GM21825 (cell line): ENCODE measurements around the gene ADD1.
"Not testable (repeated sequence)": the region's sequence is repeated elsewhere in the genome, so short reads cannot be mapped to it uniquely, and the experiment has no call there.

Experiments
- ATAC-seq: cut with Tn5 transposase; IDR thresholded peaks from one replicate; pipeline ENCODE4 v1.9.1; 2021; ENCODE audit warnings: mild to moderate bottlenecking, moderate library complexity; ENCODE audit not compliant: unreplicated experiment

ADD1 gene

DNA sequence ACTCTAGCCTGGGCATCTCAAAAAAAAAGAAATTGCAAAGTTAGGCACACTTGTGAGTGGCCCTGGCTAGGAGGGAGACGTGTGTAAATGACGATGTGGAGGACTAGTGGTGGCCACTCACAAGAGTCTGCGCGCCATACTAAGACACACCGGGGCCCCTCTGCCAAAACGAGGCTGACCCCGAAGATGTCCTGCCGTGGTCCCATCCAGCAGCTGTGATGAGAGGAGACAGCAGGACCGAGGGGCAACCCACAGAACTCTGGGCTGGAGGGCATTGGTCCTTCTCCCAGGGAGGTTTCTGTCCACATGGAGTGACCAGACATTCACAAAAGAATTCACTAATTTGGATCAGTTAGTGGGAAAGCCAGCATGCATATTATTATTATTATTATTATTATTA, 72.1 kb downstream of the ADD1 start:
- ATAC-seq = no peak

DNA sequence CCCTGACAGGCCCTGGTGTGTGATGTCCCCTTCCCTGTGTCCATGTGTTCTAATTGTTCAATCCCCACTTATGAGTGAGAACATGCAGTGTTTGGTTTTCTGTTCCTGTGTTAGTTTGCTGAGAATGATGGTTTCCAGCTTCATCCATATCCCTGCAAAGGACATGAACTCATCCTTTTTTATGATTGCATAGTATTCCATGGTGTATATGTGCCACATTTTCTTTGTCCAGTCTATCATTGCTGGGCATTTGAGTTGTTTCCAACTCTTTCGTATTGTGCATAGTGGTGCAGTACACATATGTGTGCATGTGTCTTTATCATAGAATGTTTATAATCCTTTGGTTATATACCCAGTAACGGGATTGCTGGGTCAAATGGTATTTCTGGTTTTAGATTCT, 73.1 kb downstream of the ADD1 start:
- ATAC-seq = not testable (repeated sequence)

DNA sequence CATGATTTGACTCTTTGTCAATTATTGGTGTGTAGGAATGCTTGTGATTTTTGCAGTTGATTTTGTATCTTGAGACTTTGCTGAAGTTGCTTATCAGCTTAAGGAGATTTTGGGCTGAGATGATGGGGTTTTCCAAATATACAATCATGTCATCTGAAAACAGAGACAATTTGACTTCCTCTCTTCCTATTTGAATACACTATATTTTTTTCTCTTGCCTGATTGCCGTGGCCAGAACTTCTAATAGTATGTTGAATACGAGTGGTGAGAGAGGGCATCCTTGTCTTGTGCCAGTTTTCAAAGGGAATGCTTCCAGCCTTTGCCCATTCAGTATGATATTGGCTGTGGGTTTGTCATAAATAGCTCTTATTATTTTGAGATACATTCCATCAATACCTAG, 74.7 kb downstream of the ADD1 start:
- not testable (repeated sequence) for ATAC-seq

DNA sequence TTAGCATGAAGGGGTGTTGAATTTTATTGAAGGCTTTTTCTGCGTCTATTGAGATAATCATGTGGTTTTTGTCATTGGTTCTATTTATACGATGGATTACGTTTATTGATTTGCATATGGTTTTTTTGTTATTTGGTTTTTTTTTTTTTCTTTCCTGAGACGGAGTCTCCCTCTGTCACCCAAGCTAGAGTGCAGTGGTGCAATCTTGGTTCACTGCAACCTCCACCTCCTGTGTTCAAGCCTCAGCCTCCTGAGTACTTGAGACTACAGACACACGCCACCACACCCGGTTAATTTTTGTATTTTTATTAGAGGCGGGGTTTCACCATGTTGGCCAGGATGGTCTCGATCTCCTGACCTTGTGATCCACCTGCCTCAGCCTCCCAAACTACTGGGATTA, 75.1 kb downstream of the ADD1 start:
- ATAC-seq = not testable (repeated sequence)

GRCh38 chr4:2922453-2923101, 78.9 kb downstream of the ADD1 start:
- ATAC-seq = not testable (repeated sequence)

DNA sequence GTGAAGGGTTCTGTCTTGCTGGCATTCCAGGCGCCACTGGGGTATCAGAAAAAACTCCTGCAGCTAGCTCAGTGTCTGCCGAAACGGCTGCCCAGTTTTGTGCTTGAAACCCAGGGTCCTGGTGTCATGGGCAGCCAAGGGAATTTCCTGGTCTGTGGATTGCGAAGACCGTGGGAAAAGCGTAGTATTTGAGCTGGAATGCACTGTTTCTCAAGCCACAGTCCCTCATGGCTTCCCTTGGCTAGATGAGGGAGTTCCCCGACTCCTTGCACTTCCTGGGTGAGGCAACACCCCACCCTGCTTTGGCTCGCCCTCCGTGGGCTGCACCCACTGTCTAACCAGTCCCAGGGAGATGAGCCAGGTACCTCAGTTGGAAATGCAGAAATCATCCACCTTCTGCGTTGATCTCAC, 79.5 kb downstream of the ADD1 start:
- ATAC-seq = no peak

DNA sequence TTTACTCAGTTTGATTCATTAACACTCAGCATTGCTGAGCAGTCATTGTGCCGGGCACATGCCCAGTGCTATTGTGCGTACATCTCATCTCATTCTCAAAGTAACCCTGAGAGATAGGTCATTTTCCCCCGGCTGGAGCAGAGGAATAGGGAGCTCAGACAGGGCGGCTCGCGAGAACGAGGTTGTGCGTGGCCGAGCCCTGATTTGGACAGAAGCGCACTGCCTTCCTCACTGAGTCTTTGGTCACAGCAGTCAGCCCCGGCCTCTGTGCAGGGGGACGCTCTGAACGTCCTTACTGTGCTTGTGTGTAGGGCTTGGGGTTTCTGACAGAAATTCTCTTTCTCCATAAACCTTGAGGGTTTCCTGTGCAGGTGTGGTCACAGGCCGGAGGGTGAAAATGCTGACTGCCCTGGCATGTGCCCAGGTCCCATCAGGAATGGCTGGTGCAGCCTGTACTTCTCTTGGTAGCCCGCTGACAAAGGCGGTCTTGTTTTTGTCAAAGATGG, 80.1 kb downstream of the ADD1 start:
- no peak for ATAC-seq

- no peak for ATAC-seq
These were observed 80.6 kb downstream of the ADD1 start for GRCh38 chr4:2924286-2924685.

DNA sequence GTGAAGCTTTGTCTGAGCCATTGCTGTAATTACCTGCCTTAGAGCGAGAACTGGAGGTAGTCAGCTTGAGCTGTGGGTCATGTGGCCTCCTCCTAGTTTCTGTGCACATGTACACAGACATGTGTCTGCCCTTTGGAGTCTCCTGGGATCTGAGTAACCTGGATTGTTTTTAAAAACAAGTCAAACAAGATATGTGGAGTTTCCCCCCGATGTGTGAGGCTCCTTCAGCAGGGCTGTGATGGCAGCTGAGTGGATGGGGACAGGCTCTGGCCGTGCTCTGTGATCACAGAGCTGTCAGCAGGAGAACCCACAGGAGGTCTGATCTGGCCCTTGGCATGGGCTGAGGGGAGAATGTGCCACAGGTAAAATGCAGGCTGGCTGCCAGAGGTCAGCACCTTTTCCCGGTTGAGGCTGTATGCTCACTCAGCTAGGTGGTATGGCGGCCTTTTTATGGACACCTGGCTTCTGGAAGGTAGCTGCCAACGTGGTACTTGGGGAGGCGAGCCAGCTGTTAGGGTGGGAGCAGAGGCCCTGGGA, 81.2 kb downstream of the ADD1 start:
- ATAC-seq = no peak

DNA sequence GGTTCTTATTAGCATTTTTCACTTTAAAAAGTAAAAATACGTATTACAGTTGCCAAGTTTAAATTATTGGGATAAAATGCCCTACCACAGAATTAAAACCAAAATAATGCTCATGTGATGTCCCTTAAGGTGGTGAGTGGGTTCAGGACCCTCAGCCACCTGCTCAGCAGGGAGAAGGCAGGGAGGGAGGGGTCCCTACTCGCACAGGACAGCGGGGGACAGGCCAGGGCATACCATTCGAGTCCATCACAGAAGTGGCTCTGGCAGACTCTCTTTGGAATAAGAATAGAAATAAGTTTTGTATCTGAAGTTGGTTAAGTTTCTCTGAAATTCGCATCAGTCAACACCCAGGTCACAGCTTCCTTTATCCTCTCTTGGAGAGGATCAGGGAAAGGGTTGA, 81.9 kb downstream of the ADD1 start:
- no peak for ATAC-seq

DNA sequence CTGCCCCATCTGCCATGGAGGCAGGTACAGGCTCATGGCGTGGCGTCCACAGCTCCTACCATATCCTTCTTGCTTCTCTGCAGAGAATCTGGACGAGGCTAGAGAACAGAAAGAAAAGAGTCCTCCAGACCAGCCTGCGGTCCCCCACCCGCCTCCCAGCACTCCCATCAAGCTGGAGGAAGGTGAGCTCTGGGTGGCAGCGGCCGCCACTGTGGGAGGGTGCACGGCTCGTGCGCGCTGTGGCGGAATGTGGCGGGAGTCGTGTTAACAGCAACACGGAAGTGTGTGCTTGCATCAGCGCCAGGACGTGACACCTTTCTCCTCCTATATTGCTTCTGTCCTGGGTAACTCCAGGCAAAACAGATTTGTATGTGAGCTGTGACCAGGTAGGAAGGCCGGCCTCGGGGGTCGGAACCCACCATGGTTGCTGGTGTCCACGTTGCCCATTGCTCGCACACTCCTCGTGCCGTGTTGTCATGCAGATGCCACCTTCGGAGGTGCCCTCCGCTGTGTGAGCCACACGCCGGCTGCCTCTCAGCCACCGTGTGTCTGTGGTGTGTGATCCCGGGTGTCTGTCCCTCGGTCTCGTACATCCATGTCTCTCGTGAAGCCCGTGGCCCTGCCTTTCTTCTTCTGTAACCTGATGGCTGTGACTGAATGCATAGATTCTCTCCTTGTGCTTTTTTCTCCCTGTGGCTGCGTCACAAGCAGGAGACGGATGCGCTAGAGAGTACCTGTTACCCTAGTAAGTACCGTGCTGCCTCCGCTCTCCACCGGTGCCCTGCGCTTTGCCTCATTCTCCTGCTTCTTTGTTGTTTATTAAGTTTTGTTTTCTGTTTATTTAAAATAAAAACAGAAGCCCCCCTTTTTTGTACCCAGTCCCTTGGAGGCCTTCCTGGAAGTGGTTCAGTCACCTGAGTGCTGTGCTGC, 82.6 kb downstream of the ADD1 start:
- no peak for ATAC-seq

DNA sequence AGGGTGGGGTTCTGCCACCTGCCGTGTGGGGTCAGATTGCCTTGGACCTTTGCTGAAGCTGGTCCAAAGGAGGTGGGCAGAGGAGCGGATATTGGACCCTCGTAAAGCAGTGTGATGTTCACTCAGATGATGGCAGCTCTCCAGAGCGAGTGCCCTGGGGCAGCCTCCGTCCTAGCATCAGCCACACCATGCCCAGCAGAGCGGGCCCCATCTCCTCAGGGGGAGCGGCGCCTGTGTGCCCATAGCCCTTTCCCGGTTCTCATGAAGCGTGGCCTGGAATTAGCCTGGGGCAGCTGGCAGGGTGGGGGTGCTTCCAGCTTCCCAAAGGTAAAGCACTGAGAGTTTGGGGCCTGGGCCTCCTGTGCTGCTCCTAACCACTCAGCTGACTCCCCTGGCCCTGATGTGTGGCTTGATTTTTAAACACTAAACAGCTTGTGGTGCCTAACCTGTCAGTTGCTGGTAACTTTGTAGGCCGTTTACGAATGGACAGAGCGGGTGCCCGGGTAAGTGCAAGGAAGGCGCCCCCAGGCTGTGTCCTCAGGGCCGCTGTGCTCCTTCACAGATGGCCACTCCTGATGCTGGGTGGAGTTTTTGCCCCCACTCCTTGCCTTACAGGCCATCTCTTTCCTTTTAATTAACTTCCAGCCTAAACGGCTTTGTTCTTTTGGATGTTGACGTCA, 83.5 kb downstream of the ADD1 start:
- no peak for ATAC-seq

DNA sequence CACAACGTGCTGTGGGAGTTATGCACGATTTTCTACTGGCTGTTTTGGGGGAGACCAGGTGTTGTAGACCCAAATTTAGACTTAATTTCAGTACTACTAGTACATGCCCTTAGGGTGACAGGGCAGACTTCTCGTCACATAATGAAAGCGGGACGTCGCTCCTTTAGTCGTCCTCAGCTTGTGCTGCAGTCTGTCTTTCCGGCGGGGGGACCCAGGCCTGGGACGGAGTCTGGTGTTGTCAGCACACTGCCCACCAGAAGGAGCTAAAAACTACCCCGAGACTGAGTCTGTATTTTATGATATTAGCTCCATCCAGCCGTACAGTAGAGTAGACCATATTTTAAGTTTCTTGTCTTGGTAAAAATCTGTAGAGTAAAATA, 84.0 kb downstream of the ADD1 start:
- no peak for ATAC-seq

- ATAC-seq = no peak
These were observed 84.9 kb downstream of the ADD1 start for GRCh38 chr4:2928242-2929176.

GRCh38 chr4:2929469-2929868, 85.8 kb downstream of the ADD1 start:
- ATAC-seq = no peak

DNA sequence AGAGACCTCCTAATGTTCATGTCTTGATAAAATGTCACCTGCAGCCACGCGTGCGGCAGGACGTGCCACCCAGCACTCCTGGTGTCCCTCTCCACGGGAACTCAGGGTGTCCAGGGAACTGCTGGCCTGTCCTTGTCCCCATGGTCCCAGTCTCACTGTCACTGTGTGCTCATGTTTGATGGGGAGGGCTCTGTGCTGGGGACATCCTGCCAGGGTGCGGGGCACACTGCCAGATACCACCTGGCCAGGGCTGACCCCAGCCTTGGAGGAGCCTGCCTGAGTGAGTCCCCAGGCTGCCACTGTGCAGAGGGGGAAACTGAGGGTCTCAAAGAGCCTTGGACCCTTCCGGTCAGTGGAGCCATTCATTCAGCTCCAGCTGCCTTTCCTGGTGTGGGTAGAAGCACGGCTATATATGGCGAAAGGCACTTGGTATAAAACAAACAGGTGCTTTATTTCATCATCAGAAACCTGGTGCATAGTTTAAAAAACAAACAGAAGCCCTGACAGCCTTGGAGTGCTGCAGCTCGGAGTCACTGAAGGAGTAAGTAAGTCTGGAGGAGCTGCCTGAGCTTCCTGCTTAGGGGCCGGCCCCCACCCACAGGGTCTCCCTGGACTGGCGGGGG, 86.6 kb downstream of the ADD1 start:
- no peak for ATAC-seq

GRCh38 chr4:2930758-2931511, 87.3 kb downstream of the ADD1 start:
- no peak for ATAC-seq

GRCh38 chr4:2931512-2932301, 88.1 kb downstream of the ADD1 start:
- peak; percentile 33 for ATAC-seq
